ENCODE data around the gene EFCAB6.

EFCAB6 gene

DNA sequence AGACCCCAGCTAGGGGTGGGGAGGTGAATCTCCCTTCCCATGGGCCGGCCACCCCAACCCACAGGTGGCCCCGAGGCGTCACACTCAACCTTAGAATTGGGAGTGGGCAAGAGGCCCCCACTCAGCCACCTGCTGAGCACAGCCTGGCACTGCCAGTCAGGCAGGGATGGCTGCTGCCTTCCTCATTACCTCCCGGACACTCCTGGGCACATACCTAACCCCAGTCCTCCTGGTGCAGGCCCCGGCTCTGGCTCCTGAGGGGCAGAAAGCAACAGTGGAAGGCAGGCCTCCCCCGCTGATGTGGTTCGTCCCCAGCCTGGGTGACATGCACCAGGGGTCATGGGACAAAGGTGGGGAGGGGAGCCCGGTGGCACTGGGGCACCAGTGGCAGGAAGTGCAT lies 296.7 kb downstream of the EFCAB6 start:
- DNase-seq, result no peak

- DNase-seq, result no peak
Observed at GRCh38 chr22:43514476-43515157, 297.5 kb downstream of the EFCAB6 start.

GRCh38 chr22:43512279-43512678 lies 299.8 kb downstream of the EFCAB6 start:
- no peak for DNase-seq

GRCh38 chr22:43511276-43511910 lies 300.7 kb downstream of the EFCAB6 start:
- no peak for DNase-seq

DNA sequence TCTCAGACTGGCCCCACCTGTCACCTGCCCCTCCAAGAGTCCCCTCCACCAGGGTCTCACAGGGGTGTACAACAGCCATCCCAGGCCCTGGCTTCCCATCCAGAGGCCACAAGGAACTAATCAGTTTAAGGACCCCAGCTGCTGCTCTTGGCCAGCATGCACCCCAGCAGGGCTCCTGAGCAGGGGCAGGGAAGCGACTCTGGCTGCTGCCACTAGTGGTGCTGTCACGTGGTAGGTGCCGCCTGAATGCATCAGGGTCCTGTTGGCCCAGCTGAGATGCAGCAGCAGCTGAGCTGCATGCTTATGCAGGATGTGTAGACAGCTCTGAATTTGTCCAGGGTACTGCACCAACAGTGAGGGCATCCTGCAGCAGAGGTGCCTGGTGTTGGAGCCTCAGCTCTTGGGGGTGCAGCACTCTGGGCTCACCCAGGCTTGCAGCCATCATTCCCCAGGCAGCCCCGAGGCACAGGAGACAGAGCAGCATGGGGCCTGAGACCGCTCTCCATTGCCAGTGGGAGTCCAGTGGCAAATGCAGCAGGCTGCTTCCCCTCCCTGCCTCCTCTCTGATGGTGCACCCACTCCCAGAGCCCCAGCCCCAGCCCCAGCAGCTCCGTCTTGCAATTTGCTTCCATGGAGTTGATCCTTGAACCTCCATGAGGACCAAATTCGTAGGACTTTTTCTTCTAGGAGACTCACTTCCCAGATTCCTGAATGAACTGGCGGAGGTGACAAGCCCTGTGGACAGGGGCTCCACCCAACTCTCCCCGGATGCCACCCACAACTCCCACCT lies 301.6 kb downstream of the EFCAB6 start:
- DNase-seq, result no peak

- no peak for DNase-seq
Observed at GRCh38 chr22:43509337-43509736, 302.8 kb downstream of the EFCAB6 start.

DNA sequence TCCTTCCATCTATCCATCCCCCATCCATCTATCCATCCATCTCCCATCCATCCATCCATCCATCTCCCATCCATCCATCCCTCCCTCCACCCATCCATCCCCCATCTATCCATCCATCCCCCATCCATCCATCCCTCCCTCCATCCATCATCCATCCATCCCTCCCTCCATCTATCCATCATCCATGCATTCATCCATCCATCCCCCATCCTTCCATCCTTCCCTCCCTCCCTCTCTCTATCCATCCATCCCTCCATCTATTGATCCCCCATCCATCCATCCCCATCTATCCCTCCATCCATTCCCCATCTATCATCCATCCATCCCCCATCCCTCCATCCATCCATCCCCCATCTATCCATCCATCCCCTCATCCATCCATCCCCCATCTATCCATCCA lies 303.6 kb downstream of the EFCAB6 start:
- no peak for DNase-seq

- DNase-seq, result no peak
Observed at GRCh38 chr22:43507235-43507634, 304.9 kb downstream of the EFCAB6 start.

DNA sequence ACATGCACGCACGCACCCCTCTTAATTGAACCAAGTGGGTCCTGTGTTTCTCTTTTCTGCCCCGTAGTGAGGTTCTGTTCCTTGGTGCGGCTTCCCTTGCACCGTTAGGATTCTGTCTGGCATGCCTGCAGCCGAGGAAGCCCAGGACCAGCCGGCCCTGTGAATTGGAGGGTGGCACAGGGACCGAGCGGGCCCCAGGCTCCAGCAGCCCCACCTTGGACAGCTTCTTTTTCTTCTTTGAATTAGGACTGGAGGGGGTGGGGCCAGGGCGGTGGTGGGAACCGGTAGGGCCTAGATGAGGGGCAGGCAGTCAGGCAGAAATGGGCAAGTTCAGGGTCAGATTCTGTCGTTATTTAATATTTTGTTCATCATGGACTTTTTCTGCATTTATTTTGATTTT lies 305.6 kb downstream of the EFCAB6 start:
- no peak for DNase-seq

- no peak for DNase-seq
Observed at GRCh38 chr22:43505896-43506295, 306.2 kb downstream of the EFCAB6 start.

DNA sequence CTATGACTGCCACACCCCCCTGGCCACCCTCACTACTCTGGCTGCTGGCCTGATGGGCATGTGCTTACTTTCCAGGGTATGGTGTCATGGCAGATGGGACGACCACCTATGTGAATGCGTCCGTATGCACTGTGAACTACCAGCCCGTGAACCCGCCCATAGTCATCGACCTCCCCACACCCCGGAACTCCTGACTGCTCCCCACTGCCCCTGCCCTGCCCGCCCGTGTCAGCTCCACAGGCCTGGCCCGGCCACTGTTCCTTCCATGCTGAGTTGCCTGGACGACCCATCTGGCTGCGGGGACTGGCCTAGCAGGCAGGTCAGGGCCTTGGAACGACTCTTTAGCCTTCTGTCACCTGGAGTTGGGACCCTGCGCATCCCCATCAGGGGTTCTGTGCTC lies 306.7 kb downstream of the EFCAB6 start:
- DNase-seq, result no peak

DNA sequence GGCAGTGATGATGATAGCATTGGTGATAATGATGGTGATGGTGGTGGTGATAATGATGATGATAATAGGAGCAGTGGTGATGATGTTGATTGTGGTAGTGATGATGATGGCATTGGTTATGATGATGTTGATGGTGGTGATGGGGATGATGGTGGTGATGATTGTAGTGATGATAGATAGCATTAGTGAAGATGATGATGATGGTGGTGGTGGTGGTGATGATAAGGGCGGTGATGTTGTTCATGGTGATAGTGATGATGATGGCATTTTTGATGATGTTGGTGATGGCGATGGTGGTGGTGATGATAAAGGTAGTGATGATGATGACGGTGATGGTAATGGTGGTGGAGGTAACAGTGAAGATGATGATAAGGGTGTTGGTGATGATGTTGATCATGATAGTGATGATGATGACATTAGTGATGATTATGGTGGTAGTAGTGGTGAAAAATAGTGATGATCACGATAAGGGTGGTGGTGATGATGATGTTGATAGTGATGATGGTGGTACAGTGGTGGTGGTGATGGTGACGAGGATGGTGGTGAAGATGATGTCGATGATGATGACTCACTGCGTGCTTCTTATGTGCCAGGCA lies 307.3 kb downstream of the EFCAB6 start:
- DNase-seq, result no peak

DNA sequence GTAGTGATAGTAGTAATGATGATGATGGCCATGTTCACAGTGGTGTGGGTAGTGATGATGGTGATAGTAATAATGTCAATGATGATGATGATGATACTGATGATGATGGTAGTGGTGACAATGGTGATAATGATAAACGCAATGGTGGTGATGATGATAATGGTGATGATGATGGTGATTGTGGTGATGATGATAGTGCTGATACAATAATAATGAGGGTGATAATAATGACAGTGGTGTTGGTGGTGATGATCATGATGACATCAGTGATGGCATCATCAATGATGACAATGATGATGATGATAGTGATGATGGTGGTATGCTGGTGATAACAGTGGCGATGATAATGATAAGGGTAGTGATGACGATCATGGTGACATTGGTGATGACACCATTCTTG lies 308.0 kb downstream of the EFCAB6 start:
- no peak for DNase-seq

DNA sequence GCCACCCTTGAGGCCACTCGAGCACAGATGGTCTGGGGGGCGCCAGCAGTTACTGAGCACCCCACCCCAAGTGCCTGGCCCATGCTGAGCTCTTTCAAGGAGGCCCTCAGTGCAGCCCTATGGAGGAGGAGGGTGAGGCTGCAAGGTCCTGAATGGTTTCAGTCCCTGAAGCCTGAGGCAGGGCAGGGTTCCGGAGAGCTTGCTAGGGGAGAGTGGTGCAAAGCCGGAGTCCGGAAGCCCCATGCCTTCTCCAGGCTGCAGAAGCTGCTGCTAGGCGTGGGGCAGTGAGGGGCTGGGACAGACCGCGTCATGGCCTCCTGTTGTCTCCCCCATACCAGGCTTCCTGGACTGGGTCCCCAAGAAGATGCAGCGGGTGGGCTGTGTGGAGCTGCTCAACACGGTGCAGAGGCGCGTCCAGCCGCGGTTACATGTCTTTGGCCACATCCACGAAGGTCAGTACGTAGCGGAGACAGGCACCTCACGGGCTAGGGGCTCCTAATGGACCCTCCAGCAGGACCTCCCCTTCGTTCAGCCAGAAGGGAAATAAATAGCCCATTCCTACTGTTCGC lies 309.7 kb downstream of the EFCAB6 start:
- no peak for DNase-seq

- DNase-seq, result no peak
Observed at GRCh38 chr22:43501878-43502277, 310.2 kb downstream of the EFCAB6 start.

- DNase-seq, result no peak
Observed at GRCh38 chr22:43500792-43501785, 311.0 kb downstream of the EFCAB6 start.

GRCh38 chr22:43498856-43499253 lies 313.2 kb downstream of the EFCAB6 start:
- DNase-seq, result no peak

GRCh38 chr22:43497956-43498855 lies 313.9 kb downstream of the EFCAB6 start:
- no peak for DNase-seq

DNA sequence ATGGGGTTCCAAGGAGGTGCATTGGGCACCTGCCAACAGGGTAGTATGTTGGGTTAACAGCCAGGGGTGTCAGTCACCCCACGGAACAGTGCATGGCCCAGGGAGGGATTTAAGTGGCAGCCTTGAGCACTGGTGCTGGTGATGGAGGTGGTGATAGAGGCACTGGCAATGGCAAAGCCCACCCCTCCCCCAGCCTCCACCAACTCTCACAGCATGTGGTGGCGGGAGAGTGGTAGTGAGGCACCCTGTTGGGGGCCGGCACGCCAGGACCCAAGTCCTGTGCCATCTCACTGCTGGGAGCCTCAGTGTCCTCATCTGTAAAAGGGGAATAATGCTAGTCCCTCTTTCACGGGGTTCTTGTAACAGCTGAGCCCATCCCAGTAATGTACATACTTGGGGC lies 318.8 kb downstream of the EFCAB6 start:
- DNase-seq, result no peak

DNA sequence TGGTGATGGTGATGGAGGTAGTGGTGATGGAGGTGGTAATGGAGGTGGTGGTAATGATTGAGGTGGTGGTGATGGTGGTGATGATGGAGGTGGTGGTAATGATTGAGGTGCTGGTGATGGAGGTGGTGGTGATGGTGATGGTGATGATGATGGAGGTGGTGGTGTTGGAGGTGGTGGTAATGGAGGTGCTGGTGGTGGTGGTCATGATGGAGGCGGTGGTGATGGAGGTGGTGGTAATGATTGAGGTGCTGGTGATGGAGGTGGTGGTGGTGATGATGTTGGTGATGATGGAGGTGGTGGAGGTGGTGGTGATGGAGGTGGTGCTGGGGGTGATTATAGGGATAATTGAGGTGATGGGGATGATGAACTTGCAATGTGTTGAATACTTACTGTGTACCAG lies 320.4 kb downstream of the EFCAB6 start:
- no peak for DNase-seq

GRCh38 chr22:43491177-43491576 lies 320.9 kb downstream of the EFCAB6 start:
- DNase-seq, result no peak

All from suppressor macrophage treated with lipopolysaccharide for 4 hours (primary cell).